GM19023 (cell line): ENCODE data around the gene LRRC37A2.
"Not testable (repeated sequence)": the region's sequence is repeated elsewhere in the genome, so short reads cannot be mapped to it uniquely, and the experiment has no call there.

Experiments
- ATAC-seq: cut with Tn5 transposase; IDR thresholded peaks from one replicate; pipeline ENCODE4 v1.9.1; 2021; ENCODE audit warnings: mild to moderate bottlenecking, moderate library complexity; ENCODE audit not compliant: unreplicated experiment

The LRRC37A2 gene

GRCh38 chr17:46512168-46512567, at the start of gene LRRC37A2:
Gene LRRC37A2, plus strand, starts transcription at chr17:46512468. Its CDS starts 245 bp downstream, at chr17:46512713.
- not testable (repeated sequence) for ATAC-seq

GRCh38 chr17:46467618-46468017, 44.6 kb upstream of the LRRC37A2 start:
- ATAC-seq, result not testable (repeated sequence)

GRCh38 chr17:46474489-46474888, 37.8 kb upstream of the LRRC37A2 start:
- ATAC-seq, result not testable (repeated sequence)

GRCh38 chr17:46475583-46475982, 36.7 kb upstream of the LRRC37A2 start:
- not testable (repeated sequence) for ATAC-seq

GRCh38 chr17:46478823-46479222, 33.4 kb upstream of the LRRC37A2 start:
- not testable (repeated sequence) for ATAC-seq

- ATAC-seq, result not testable (repeated sequence)
These were observed 31.0 kb upstream of the LRRC37A2 start for GRCh38 chr17:46481310-46481709.

GRCh38 chr17:46492021-46492420, 20.2 kb upstream of the LRRC37A2 start:
- ATAC-seq, result not testable (repeated sequence)

- ATAC-seq, result not testable (repeated sequence)
These were observed 12.7 kb upstream of the LRRC37A2 start for GRCh38 chr17:46499437-46500139.

- not testable (repeated sequence) for ATAC-seq
These were observed 6.4 kb upstream of the LRRC37A2 start for GRCh38 chr17:46505896-46506295.

- not testable (repeated sequence) for ATAC-seq
These were observed 22.4 kb downstream of the LRRC37A2 start for GRCh38 chr17:46534716-46535115.

GRCh38 chr17:46548607-46549006, 36.3 kb downstream of the LRRC37A2 start:
- ATAC-seq, result not testable (repeated sequence)

GRCh38 chr17:46559155-46559554, 46.9 kb downstream of the LRRC37A2 start:
- ATAC-seq, result not testable (repeated sequence)

- not testable (repeated sequence) for ATAC-seq
These were observed 47.8 kb downstream of the LRRC37A2 start for GRCh38 chr17:46560048-46560447.

- not testable (repeated sequence) for ATAC-seq
These were observed 54.0 kb downstream of the LRRC37A2 start for GRCh38 chr17:46566284-46566683.

GRCh38 chr17:46566980-46567379, 54.7 kb downstream of the LRRC37A2 start:
- not testable (repeated sequence) for ATAC-seq

- not testable (repeated sequence) for ATAC-seq
These were observed 59.5 kb downstream of the LRRC37A2 start for GRCh38 chr17:46571796-46572195.

GRCh38 chr17:46579083-46580075, 67.1 kb downstream of the LRRC37A2 start, which contains the start of gene ARL17A:
Gene ARL17A, minus strand, starts transcription at chr17:46579691. Its CDS starts 3,369 bp downstream, at chr17:46576322.
- ATAC-seq, result peak; percentile 90

GRCh38 chr17:46580082-46580481, 67.8 kb downstream of the LRRC37A2 start:
- not testable (repeated sequence) for ATAC-seq

- ATAC-seq, result not testable (repeated sequence)
These were observed 73.2 kb downstream of the LRRC37A2 start for GRCh38 chr17:46585444-46585843.

- ATAC-seq, result peak; percentile 68
These were observed 78.2 kb downstream of the LRRC37A2 start, which contains the start of gene NSF for GRCh38 chr17:46590157-46591146. Gene NSF, plus strand, starts transcription at chr17:46590669. Its CDS starts 107 bp downstream, at chr17:46590776.
